GM19239 (cell line): Measurements from ENCODE around the gene CMTM8.
"Not testable (repeated sequence)": the region's sequence is repeated elsewhere in the genome, so short reads cannot be mapped to it uniquely, and the experiment has no call there.

ENCODE experiments used
- DNase-seq: peaks from one replicate; pipeline ENCODE4 v3.0.0; 2011; ENCODE audit warnings: low spot score; ENCODE audit not compliant: insufficient read length
- FAIRE-seq: peaks from 2 replicates; lab custom pipeline; 2011; peaks lifted over from hg19 to GRCh38; lab: Jason Lieb, UNC

The CMTM8 gene, protein sequence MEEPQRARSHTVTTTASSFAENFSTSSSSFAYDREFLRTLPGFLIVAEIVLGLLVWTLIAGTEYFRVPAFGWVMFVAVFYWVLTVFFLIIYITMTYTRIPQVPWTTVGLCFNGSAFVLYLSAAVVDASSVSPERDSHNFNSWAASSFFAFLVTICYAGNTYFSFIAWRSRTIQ

DNA sequence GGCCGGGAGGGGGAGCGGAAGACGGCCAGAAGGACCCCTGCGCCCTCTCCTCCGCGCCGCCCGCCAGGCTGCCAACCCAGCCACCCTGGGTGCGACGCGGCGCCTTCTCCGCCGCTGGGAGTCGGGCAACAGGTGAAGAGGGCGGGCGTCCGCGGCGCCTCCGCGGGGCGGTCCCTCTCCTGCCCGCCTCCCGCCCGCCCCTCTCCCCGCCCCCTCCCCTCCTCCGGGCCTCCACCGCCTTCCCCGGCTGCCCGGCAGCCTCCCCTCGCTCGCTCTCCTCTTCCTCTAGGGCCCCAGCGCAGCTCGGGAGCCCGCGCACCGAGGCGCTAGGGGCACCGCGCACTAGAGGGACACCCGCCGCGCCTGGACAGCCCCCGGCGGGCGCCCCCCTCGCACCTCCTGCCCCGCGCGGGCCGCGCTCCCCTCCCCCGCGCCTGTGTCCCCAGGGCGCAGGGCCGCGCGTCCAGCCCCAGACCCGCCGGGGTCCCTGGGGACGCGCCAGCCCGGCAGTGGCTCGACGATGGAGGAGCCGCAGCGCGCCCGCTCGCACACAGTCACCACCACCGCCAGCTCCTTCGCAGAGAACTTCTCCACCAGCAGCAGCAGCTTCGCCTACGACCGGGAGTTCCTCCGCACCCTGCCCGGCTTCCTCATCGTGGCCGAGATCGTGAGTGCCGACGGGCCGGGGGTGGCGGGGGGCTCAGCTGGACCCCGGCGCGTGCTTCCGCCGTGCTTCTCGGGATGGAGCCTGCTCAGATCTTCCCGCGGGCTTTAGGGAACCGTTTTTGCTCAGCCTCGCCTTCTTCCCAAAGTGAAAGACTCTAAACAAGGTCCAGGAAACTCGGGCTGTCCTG, at the start of gene CMTM8:
Gene CMTM8 (plus strand): TSS at position 228 of the 854 bp plus-strand sequence. CDS start 293 bp downstream, at position 521.
- DNase-seq (no peak), FAIRE-seq (no peak)

DNA sequence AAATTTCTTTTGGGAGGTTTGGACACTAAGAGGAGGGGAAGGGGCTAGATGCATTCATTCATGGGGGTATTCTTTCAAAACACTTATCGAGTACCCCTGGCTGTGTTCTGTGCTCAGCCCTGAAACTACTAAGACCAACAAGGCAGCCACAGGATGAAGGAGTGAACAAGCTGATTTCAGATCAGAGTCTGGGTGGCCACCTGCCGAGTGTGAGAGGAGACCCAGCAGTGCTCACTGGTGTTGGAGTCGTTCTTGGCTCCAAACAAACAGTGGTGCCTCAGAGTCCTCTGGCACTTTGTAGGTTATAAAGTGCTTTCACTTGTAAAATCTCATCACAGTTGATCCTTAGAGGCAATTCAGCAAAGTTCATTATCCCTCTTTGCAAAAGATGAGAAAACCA, 48.8 kb upstream of the CMTM8 start:
- no peak for DNase-seq
- no peak for FAIRE-seq

DNA sequence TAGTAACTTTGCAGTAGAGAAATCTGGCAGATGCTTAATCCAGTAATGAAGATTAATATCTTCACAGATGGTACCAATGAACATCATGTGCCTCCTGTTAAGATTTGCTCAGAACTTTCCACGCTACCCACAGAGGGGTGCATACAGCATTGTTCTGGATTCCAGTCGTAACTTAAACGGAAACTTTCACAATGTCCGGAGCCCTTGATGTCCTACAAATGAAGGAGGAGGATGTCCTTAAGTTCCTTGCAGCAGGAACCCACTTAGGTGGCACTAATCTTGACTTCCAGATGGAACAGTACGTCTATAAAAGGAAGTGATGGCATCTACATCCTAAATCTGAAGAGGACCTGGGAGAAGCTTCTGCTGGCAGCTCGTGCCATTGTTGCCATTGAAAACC, 47.9 kb upstream of the CMTM8 start:
- FAIRE-seq, result not testable (repeated sequence)

DNA sequence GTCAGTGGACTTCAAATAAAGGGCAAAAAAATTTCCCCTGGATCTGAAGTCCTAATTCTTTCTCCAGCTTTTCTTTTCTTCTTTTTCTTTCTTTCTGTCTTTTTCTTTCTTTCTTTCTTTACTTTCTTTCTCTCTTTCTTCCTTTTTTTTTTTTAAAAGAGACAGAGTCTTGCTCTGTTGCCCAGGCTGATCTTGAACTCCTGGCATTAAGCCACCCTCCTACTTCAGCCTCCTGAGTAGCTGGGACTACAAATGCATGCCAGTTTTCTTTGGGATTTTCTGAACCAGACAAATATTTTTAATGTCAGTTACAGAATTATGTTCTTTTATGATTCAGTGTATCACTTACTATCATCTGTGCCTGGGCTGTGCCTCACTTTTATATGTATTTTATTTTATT, 45.4 kb upstream of the CMTM8 start:
- FAIRE-seq (no peak), DNase-seq (no peak)

More for the DNA sequence above, 47.9 kb upstream of the CMTM8 start:
- DNase-seq, result not testable (repeated sequence)

DNA sequence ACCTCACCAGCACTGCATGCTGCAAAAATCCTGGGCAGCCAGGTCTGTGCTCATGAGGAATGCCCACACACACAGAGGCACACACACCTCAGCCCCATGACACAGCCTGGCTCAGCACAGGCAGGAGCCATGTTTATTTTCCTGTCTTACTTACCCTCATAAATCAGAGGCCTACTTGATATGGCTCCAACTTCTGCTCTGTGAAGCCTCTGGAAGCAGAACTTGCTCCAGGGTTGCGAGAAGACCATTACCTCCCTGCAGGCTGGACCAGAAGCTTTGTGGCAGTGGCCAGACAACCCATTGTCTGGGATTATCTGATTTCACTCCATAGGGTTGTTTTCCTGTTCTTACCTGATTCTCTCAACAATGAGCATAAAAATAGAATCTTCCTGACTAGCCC, 43.8 kb upstream of the CMTM8 start:
- DNase-seq, result no peak
- no peak for FAIRE-seq

DNA sequence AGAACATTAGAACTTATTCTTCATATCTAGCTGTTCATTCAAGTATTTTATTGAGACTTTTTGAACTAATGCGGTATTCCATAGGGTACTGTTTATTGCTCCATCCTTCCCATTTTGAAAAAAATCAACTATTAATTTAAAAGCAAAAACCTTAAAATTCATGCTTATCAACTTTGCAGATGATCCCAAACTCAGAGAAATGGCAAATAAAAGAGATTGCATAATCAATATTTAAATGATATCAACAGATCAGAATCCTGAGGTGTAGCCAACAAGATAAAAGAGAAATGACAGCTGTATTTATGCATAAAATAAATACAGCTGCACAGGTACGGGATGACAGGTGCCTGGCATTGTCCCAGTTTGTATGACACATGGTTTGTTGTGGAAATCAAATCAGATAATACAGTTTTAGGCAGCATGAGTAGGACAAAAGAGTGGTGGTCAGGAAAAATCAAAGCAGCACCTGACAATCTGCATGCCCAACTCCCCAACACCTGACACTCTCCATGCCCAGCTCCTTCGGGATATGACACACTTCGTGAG, 42.4 kb upstream of the CMTM8 start:
- DNase-seq (no peak), FAIRE-seq (no peak)

DNA sequence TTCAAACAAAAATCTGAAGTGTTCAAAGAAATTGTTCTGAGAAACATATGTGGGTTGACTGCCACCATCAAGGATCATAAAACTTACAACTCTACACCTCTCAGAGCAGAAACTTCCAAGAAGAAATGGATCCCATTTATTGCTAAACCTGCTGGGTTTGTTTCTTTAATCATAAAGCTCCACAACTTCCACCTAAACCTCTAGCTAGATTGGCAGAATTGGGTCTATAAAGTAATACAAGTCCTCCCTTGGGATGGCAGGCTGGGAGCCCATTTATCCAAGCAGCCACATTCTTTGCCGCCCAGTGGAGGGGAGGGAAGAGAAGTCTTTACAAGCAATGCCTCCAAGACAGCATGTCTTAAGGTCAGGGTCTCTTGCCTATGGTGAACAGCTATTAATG, 40.5 kb upstream of the CMTM8 start:
- DNase-seq (no peak), FAIRE-seq (no peak)

DNA sequence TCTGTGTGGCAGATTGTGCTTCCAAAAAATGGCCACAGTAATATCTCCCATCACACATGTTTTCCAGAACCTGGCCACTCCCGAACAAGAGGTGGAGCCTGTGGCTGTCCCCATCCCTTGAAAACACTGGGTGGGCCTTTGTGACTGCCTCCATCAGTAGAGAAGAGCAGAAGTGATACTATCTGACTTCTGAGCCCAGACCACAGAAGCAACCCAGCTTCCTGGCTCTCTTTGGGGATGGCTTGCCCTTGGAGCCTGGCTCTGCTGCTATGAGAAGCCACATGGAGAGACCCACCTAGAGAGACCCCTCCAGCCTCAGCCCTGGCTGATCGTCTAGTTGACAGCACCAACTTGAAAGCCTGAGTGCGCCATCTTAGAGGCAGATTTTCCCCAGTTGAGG, 39.8 kb upstream of the CMTM8 start:
- DNase-seq (no peak), FAIRE-seq (no peak)

DNA sequence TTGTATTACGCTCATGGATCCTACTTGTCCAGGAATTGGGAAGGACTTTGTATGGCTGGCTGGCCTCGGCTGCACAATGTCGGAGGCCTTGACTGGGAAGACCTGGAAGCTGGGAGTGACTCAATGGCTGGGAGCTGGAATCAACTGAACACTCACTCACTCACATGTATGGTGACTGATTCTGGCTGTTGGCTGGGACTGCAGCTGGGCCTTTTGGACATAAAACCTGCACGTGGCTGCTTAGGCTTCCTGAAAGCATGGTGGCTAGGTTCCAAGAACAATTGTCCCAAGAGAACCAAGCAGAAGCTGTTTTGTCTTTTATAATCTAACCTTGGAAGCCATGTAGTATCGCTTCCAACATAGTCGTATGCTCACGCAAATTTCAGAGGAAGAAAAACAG, 38.0 kb upstream of the CMTM8 start:
- FAIRE-seq, result no peak
- no peak for DNase-seq

DNA sequence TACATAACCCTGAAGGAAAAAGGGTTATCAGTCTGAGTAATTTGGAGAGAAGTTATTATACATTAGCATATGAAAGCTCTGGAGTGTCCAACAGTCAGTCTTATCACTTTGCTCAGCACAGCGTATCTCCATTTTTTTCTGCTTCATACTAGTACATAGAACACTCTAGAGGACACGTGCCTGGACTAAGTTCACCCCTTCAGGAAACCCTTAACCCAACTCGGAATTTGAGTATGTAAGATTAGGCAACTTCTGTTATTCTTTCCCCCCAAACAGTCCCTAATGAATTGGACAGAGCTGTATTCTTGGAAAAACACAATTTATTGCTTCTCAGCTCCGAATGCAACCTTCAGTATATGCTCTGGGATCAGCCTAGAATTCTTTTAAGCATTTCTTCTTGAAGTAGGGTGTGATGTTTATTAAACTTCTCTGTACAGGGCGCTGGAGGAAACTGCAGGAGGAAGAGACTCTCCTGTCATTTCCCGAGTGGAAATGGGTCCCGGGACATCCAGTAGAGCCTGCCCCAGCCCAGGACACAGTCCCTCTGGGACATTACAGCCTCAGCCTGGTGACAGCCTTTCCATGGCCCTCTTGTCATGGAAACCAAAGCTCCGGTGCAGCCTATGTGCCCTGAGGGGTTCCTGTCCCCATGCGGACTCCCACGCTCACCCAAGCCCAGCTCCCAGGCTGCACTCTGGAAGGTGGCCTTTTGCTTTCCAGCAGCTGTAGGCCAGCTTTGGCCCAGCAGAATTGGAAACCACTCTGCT, 37.3 kb upstream of the CMTM8 start:
- FAIRE-seq (no peak), DNase-seq (no peak)

DNA sequence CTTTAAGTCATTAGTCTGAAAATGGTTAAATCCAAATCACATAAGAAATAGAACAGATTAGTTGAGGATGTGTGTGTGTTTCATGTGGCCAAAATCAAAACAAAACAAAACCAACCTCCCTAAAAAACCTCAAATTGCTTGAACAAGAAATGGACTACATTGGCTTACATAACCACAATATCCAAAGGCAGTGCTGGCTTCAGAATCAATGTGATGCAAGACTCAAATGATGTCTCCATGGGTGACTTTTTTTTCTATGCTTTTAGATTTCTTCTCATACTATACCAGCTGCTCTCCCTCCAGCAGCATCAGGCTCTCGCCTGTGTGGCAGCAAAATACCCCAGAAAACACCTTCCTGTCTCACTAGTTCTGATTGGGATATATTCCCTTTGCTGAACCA, 36.0 kb upstream of the CMTM8 start:
- DNase-seq (no peak), FAIRE-seq (no peak)

DNA sequence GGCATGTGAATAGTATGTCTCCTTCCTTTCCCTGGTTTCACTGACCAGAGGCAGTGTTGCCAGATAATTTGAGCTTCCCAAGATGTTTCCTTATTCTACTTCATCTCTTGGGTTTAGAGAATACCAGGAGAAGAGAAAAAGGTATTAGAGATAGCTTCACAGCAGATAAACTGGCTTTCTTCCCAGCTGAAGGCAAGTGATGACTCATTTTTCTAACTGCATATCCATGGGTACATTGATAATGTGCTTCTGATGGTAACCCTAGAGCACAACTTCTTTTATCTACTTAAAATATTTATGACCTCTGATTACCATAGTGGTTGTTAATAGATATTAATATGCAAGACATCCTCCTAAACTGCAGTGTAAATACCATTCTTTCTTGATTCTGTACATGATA, 34.6 kb upstream of the CMTM8 start:
- no peak for FAIRE-seq

DNA sequence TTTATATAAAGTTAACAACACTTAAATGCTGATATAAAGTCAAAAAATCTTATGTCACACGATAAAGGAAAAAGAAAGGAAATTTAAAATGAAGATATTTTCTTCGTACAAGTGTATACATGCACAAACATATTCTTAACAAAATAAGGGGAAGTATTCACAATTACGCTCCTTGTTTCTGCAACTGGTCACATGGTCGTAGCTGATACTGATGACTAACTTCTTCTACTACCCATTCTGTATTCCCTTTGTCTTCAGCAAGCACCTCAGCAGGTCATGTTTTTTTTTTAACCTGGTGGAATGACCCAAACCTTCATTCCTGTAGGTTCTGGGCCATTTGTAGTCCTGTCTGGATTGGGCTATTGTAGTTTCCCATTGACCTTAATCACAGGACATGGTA, 30.0 kb upstream of the CMTM8 start:
- no peak for FAIRE-seq
- DNase-seq, result no peak

More for the DNA sequence above, 34.6 kb upstream of the CMTM8 start:
- no peak for DNase-seq

DNA sequence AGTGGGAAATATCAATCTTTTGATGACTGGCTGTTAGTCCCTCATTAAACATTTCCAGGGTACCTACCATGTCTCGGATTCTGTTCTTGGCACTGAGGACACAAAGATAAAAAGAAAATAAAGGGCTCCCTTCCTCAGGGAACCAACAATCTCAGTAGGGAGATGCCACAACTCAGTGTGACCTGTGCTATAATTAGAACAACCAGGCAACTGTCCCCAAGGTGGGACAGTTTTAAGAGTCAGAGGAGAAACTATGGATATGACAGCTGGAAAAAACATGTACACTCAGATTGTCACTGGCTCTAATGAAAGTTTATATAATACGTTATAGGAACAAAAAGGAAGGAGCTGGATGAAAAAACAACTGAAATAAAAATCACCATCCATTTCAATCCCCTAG, 23.3 kb upstream of the CMTM8 start:
- no peak for FAIRE-seq
- DNase-seq, result no peak

DNA sequence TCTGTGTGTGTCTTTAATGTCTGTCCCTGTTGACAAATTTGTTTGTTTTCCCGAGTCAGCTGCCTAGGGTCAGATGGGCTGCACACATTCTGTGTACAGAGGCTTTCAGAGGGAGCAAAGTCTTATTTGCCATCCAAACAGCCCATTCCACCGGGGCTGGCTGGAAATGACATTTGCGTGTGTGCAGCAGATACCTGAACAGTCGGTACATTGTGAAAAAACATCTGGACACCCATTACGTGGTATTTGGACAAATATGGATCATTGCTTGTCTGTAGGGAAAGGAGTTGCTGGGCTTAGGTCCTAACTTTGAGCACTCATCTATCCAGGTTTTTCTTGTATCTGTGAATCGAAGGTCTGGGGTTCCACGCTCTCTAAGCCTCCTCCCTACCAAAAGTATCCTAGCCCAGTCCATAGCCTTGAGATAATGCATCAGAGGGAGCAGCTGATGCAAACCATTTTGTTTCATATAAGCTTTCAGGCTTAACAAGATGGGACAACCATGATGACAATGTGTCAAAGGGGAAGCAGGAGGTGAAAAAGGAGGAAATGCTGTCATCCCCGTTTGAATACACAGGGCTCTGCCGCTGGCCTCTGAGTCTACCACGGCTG, 22.2 kb upstream of the CMTM8 start:
- FAIRE-seq (no peak), DNase-seq (no peak)

DNA sequence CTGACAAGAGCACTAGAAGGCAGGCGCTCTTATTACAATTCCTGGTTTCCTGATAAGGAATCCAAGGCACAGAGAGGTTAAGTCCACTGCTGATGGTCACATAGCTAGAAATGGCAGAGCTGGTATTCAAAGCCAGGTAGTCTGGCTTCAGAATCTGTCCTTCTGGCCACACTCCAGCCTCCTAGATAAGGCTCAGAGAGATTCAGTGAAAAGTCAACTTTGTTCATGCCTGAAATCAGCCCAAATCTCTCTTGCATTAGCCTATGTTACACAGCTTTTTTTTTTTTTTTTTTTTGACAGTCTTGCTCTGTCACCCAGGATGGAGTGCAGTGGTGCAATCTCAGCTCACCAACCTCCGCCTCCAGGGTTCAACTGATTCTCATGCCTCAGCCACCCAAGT, 21.1 kb upstream of the CMTM8 start:
- no peak for DNase-seq
- no peak for FAIRE-seq

DNA sequence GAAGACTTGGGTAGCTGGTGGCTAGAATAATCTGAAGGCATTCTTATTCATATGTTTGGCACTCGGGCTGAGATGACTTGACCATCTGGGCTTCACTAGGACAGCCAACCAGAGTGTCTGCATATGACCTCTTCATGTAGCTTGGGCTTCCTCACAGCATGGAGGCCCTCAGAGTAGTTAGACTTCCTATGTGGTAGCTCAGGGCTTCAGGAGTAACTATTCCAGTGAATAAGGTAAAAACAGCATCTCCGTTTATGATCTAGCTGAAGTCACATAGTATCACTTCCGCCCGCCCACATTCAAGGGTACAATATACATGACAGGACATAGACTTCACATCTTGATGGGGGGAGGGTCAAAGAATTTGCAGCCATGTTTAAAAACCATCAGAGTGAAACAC, 18.9 kb upstream of the CMTM8 start:
- FAIRE-seq, result no peak
- DNase-seq, result no peak

DNA sequence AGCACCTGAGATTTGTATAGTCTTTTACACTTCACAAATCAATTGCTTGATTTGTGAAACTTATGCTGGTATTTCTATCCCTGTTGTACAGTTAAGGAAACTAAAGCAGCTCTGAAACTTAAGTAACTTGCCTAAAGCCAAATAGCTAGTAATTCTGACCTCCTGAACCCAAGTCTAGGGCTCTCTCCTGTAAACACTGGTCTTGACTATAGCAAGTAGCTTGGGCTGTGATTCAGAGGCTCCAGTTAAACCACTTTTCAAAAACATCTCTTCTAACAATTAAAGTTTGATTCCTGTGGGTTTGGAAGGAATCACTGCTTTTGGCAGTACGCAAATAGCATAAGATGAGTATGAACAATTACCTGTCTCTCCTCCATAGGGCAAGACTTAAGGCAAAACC, 18.5 kb upstream of the CMTM8 start:
- DNase-seq (no peak), FAIRE-seq (no peak)

DNA sequence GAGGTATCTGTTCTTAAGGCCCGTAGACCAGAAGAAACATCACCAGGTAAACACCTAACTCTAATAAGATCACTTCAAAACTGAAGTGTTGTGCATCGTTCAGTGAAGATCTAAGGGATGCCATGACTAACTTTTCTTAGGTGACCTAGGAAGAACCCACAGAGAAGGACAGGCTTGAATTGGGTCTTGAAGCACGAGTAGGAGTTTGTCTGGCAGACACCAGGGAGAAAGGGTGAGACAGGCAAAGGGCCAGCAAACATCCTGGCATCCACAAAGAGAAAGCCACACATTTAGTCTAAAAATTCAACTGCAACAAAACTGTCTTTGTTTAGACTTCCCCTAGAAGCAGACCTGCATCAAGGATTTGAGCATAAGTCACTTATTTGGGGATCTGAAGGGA, 15.5 kb upstream of the CMTM8 start:
- FAIRE-seq (no peak), DNase-seq (no peak)

DNA sequence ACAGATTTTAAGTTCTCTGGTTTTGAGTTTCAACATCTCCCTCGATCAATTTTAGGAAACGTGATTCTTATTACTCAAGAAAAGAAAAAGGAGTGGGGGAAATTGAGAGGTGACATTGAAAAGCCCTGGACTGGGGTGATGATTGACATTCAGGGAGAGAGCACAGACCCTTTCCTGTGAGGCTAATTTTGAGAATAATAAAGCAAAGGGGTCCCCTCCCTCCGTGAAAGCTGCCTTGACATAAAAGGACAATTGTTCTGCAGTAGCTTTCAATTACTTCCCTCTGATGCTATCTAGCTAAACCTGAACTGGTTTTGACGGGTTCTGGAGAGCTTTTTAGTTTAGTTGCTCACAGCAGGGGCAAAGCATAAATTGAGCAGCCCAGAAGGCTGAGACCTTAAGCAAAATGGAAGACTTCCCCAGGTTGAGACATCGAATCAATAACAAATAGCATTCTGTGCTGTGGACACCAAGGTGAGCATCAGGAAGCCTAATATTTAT, 14.4 kb upstream of the CMTM8 start:
- DNase-seq (no peak), FAIRE-seq (no peak)
